ENCODE results near the gene MT4.
A peak's percentile ranks its signal among the peaks of the same experiment; 100 is the strongest.

Gene MT4

DNA sequence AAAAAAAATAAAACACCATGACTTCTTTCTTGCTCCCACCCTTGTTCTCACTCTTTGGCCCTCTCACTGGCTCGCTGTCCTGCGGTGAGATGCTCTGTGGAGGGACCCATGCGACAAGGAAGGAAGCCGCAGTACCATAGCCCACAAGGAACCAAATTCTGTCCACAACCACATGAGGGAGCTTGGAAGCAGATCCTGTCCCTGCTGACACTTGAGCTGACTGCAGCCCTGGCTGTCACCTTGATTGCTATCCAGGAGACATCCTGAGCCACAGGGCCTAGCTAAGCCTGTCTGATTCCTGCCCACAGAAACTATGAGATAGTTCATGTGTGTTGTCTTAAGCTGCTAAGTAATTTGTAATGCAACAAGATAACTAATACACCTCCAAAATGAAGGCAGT is 38.7 kb downstream of the MT4 start:
- DNase-seq (ENCODE audit: low read depth in 2 of 2), result no peak

DNA sequence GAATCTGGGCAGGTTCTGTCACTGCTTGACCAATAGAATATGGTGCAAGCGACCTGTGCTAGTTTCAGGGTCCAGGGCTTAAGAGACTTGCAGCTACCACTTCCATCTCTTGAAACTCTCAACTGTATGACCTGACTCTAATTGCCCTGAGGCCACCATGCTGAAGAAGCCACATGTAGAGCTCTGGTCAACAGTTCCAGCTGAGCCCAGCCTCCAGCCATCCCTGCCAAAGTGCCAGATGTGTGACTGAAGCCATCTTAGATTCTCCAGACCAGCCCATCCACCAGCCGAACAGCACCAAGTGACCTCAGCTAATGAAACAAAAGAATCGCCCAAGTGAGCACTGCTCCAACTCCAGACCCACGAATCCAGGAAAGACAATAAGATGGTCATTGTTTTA is 40.1 kb downstream of the MT4 start:
- no peak for DNase-seq (ENCODE audit: low read depth in 2 of 2)

DNA sequence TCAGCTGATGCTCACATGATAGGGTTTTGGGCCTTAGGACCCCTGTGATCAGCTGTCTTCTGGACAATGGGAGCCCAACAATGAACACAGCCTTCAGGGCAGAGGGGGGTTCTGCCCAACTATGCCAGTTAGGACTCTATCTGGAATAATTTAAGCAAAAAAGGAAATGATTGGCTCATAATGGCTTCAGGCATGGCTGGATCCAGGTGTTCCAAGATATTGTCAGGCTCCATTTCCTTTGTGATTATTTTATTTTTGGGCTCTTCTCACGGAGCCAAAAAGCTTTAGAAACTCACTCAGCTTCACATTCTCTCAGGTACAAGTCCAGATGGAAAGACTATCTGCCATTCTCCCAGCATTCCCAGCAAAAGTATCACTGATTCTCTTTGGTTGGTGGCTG is 40.6 kb downstream of the MT4 start:
- DNase-seq (ENCODE audit: low read depth in 2 of 2), result no peak

DNA sequence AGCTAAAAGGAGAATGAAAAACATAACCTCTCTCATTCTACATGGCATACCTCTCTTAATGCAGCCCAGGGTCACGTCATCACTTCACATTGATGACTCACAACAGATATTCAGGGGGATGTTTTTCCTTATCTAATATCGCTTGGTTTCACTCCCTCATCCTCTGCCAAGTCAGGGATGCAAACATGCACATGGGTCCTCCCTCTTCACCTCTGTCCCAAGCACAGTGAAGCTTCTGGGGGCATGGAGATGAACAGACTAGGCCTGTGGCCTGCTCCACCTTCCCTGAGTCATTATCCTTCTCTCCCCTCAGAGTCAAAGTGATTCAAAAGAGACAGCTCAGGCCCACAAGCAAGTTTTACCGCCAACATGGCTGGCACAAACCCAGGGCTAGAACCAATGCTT is 41.2 kb downstream of the MT4 start:
- DNase-seq (ENCODE audit: low read depth in 2 of 2), result no peak

DNA sequence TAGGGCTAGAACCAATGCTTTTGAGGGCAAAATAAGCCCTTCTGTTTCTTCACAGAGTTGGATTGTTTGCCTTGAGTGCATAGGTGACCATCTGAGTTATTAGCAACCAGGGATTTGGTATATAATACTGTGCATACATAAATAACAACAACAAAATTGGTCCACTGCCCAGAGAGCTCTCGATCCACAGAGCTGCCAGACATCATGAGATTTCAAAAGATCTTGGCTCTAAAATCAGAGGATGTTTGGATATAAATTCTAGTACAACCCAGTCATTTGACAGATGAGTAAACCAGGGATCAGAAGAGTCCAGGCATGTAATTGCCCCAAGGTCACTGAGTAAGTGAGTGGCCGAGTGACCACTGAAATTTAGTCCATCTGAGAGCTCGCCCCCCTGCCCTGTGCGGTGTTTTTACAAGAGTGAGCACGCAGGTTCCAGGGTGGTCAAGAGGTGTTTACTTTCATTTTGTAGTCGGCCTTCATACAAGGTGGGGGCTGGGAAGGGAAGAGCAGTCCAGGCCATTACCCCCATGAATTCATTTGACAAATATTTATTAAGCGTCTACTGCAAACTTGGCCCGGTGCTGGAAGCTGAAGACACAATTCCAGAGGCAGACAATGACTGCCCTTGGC is 41.7 kb downstream of the MT4 start:
- no peak for DNase-seq (ENCODE audit: low read depth in 2 of 2)

DNA sequence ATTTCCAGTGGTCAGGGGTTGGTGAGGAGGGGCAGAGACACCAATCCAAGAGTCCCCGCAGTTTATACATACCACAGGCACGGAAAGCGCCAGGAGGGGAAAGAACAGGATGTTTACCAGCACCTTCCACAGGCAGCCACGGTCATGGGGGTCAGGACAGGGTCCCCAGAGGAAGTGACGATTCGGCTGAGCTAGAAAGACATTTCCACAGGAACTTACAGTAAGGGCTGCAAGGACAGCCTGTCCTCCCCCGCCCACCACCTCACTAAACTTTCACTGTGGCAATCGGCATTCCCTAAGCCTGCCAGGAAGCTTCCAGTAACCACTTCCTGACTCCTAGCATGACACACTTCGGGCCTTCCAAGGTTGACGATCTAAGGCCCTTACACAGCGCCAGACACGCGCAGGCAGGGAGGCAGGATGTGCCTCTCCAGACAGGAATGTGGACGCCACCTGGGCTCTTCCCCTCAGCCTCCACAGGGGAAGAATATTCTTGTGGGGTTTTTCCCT is 42.3 kb downstream of the MT4 start:
- no peak for DNase-seq (ENCODE audit: low read depth in 2 of 2)

DNA sequence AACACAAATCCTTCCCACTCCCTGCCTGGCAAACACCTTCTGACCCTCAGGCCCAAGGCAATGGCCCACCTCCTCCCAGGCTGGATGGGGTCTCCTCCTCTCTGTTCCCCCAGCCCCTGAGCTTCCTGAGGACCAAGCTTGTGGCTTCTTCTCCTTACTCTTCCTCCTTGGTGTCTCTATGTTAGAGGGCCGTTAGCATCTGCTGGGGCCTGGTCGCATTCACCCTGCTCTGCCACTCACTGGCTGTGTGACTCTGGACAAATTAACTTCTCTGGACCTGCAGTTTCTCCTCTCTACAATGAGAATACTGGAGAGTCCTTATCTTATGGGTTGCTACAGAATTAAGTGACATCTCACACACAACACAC is 42.8 kb downstream of the MT4 start:
- DNase-seq (ENCODE audit: low read depth in 2 of 2), result no peak

DNA sequence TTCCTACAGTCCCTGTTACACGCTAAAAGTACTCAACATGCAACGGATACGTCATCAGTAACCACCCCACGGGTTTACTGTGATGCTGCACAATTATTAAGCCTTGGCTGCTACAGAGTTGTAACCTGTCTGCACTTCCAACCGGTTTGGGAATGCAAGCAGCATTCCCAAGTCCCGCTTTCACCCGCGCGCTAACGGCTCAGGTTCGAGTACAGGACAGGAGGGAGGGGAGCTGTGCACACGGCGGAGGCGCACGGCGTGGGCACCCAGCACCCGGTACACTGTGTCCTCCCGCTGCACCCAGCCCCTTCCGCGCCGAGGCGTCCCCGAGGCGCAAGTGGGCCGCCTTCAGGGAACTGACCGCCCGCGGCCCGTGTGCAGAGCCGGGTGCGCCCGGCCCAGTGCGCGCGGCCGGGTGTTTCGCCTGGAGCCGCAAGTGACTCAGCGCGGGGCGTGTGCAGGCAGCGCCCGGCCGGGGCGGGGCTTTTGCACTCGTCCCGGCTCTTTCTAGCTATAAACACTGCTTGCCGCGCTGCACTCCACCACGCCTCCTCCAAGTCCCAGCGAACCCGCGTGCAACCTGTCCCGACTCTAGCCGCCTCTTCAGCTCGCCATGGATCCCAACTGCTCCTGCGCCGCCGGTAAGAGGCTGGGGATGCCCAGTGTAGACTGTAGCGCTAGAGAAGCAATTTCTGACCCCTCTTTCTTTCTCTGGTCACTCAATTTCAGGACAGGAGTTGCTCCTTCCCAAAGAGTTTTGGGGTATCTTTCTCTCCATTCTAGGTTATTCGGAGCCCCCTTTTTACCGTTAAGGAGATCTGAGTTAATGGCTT is 43.4 kb downstream of the MT4 start, which contains the start of gene MT2A:
Gene MT2A (plus strand): TSS at position 542 of the 833 bp plus-strand sequence. CDS start 72 bp downstream, at position 614.
- peak; percentile 65 to 74 for DNase-seq (ENCODE audit: low read depth in 2 of 2)

DNA sequence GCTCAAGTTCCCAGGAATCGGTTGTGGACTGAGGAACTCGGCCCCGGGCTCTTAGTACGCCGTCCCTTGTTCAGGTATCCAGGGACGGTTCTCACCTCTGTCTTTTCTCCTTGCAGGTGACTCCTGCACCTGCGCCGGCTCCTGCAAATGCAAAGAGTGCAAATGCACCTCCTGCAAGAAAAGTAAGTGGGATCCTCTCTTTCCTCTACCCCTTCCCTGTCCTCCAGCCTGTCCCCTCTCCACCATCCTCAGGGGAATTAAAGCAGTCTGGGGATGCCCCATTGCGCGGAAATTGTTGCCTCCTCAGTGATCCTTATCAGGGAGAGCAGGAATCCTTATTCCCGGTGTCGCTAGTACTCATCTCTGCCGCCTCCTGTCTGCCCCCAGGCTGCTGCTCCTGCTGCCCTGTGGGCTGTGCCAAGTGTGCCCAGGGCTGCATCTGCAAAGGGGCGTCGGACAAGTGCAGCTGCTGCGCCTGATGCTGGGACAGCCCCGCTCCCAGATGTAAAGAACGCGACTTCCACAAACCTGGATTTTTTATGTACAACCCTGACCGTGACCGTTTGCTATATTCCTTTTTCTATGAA is 44.1 kb downstream of the MT4 start:
- DNase-seq (ENCODE audit: low read depth in 2 of 2), result no peak

DNA sequence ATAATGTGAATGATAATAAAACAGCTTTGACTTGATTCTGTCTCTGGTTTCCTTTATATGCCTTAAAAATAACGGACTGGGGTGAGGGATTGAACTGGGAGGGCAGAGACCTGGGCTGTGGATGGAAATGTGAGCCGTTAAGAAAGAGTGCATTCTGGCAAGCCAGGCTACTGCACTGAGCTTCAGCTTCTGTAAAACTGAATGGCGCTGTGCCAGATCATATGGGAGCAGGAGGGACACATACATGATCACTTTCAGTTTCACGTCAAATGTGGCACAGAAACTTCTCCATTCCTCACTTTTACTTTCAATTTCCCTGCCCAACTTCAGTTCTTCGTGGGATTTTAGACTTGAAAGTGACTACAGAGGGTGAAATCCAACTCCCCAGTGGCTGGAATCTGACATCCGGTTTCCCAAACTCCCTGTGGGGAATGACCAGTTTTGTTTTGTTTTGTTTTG is 44.6 kb downstream of the MT4 start:
- DNase-seq (ENCODE audit: low read depth in 2 of 2), result peak in 1 of 2 donors; percentile 36

DNA sequence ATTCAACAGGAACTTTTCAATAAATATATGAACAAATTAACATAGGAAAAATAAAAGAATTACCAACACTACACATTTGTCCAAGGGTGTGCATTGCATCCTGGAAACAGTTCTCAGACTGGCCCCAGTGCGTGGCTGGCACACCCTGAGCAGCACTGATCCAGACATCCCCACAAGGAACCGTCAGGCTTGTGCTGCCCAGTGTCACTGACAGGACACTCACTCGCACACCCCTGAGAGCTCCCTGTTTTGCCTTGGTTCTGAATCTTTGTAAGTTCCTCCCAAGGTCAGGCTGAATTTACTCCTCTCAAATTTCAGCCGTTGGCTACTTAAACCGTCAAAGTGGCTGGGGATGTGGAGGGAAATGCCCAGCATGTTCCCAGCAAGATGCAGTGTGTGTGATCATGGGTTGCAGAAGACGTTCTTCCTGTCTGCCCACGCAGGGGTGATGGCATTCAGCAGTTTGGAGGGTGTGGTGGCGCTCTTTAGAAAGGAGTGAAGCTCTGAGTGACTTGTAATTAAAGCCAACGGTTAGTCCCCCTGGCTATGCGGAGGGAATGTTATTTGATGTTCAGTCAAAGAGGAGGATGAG is 45.2 kb downstream of the MT4 start:
- DNase-seq (ENCODE audit: low read depth in 2 of 2), result peak in 1 of 2 donors; percentile 55

DNA sequence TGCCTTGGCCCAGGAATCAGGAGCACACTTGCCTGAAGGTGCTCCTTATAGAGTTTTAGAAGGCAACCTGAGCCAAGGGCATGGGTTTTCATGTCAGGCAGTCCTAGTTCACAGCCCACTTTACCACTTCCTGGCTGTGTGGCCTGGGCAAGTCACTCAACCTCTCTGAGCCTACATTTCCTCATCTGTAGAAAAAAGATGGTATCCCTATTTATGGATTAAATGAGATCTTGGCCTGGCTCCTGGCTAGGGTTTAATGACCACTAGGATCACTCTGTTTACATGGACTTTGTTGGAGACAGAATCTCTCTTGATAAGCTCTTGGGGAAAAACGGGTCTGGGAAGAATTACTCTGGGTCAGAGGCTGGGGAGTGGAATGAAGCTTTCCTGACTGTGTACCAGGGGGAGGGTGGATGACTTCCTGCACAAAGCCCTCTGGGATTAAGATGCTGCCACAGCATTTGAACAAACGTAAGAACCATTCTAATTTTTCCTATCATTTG is 45.8 kb downstream of the MT4 start:
- no peak for DNase-seq (ENCODE audit: low read depth in 2 of 2)

DNA sequence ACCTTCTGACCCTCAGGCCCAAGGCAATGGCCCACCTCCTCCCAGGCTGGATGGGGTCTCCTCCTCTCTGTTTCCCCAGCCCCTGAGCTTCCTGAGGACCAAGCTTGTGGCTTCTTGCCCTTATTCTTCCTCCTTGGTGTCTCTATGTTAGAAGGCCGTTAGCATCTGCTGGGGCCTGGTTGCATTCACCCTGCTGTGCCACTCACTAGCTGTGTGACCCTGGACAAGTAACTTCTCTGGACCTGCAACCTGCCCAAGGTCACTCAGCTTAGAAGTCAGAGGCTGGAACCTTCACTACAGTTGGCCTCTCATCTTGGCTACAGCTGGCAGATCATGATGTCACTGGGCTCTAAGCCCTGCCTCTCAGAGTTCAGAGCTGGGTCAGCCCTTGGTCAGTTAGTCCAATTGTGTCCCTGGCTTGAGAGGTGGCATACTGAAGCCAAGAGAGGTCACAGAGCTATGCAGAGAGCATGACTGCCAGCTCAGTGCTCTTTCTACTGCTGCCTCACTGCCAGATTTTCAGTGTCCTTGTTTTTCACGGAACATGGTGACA is 46.5 kb downstream of the MT4 start:
- no peak for DNase-seq (ENCODE audit: low read depth in 2 of 2)

DNA sequence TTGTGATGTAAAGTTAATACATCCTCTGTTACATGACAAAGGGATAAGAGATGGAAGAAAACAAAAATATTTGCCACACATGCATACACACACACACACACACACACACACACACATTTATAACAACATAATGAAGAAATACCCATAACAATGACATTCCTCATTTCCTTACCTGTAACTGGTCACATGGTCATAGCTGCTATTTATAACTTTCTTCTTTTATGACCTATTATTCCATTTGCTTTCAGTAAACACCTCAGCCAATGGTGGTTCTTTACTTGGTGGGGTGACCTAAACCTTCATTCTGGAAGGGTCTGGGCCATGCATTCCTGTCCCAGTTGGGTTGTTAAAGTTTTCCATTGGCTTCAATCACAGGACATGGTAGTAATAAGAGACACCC is 48.8 kb downstream of the MT4 start:
- no peak for DNase-seq (ENCODE audit: low read depth in 2 of 2)

DNA sequence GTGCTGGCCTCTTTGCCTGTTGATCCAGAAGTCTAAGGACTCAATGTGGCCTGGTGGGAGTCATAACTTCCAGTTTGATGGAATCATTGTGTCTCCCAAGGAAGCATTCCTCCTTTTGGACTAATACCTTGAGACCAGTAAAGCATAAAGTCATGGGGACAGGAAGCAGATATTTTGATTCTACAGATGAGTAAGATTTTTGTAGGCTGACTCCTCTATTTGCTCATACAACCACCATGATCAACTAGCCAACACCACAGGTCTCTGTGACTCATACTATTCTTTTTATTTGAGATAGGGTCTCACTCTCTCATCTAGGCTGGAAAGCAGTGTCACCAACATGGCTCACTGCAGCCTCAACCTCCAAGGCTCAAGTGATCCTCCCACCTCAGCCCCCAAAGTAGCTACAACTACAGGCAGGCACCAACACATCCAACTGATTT is 49.7 kb downstream of the MT4 start:
- no peak for DNase-seq (ENCODE audit: low read depth in 2 of 2)

DNA sequence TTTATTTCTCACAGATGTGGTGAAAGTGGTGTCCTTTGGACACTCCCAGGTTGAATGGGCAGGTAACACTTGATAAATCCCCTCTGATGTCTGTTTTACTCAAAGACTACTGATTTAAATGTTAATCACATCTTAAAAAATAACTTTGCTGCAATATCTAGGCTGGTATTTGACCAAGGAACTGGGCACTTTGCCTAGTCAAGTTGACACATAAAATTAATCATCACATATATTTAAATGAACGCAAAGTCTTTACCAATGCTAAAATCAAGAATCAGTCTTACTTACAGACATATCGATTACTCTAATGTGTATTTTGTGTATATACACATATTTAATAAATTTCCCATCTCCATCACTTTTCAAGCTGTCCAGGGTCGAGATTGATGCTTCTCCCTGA is 50.5 kb downstream of the MT4 start:
- DNase-seq (ENCODE audit: low read depth in 2 of 2), result no peak

DNA sequence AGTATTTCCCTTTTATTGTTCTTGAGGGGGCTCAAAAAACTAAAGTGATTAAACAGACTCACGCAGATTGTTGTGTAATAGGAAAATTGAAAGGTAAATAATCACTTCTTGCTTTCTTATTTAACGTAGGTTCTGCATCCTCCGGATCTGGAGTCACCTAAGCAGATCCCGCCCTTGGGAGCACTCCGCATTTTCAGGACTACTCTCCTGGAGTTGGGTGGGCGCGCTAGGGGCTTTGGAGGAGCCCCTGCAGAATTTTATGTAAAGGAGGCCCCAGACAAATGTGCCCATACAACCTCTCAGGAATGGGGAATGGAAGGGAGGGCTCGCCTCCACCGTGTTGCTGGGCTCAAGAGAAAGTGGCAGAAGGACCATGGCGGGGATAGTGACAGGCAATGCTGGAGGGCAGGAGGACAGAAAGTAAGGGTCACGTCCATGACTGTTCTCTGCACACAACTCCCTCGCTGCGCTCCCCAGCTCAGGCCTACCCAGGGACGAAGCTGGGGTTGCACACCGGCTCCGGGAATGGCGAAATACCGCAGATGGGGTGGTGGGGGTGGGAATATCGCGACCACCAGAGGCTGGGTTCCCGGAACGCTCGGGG is 51.8 kb downstream of the MT4 start:
- DNase-seq (ENCODE audit: low read depth in 2 of 2), result no peak

DNA sequence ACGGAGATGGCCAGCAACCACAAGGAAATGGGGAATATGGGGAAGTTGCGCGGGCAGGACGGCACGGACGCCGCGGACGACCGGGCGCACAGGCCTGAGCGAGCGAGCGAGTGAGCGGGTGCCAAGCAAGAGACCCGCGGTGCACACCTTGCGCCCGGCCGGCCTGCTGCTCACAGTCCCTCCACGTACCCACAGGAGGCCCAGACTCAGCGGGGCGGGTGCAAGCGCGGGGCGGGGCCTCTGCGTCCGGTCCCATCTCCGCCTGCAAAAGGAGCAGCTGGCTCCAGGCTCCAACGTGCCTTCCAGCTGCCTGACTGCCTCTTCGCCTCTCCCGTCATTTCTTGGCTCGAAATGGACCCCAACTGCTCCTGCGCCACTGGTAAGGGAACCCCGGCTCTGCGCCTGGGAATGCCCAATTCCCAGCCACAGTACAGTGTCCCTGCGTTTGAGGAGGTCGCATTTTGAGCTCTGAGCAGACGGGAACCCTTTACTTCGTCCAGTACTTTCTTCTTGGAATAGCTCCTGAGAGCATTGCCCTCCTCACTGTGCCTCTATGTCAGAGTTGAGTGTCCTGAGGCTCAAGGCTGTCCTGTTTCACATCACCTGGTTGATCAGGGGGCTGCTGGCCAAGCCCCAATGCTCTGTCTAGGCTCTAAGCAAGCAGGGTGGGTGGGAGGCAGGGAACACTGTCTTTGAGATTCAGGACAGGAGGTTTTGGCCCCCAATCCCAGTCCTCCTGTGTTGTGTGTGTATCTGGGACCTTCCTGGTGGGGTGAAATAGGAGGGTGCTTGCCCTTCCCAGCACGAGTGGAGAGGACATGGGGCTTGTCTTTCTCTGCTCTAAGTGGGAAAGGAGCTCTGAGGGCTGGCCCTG is 52.6 kb downstream of the MT4 start:
- DNase-seq (ENCODE audit: low read depth in 2 of 2), result peak in 1 of 2 donors; percentile 29

DNA sequence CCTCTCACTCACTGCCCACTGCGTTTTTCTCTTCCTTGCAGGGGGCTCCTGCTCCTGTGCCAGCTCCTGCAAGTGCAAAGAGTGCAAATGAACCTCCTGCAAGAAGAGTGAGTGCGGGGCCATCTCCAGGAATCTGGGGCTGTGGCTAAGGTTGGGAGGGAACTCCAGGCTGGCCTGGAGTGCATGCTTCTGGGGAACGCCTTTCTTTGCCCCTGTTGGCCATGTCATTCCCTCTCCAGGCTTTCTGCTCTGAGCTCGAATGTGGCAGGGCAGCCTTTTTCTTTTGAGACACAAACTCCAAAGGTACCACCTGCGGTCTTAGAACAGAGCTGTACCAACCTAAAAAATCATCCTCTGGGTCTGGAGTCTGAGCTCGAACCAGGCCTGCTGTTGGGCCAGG is 53.3 kb downstream of the MT4 start:
- DNase-seq (ENCODE audit: low read depth in 2 of 2), result no peak

All from stimulated activated CD4-positive, alpha-beta T cell treated with anti-CD3 and anti-CD28 coated beads, Interleukin-1b, Interleukin-23, amount 100 ng/mL, for 1 hour (primary cell).